GM23338 (cell line): ENCODE measurements around the gene WASF2. TPM values are rescaled to one million over a fixed set of nuclear protein-coding genes. Genes with fewer than 3 reads are reported as not detected.

ENCODE experiments used
- ATAC-seq: fragments of 200-7000 bp; cut with Tn5 transposase; 3 replicates; pipeline ENCODE4 v1.9.1; 2020
- DNase-seq: peaks from one replicate; pipeline ENCODE4 v3.0.0-alpha.2; 2015; ENCODE audit warnings: low spot score
- H2AFZ ChIP-seq: fragments of 200-600 bp; sonication (generic); 2 replicates; pipeline ENCODE4 v1.8.0; 2016; ENCODE audit warnings: antibody characterized with exemption, mild to moderate bottlenecking, moderate library complexity
- H3F3A ChIP-seq: fragments of 200-600 bp; sonication (generic); replicated peaks from 2 replicates; pipeline ENCODE4 v1.8.0; 2017; ENCODE audit warnings: antibody characterized with exemption, mixed run types, low read depth
- H3K27ac ChIP-seq: fragments of 200-600 bp; sonication (generic); 2 replicates; pipeline ENCODE4 v1.6.1; 2016; ENCODE audit warnings: low read depth
- H3K27me3 ChIP-seq: fragments of 200-600 bp; sonication (generic); 2 replicates; pipeline ENCODE4 v1.8.0; 2016; ENCODE audit warnings: mild to moderate bottlenecking, mixed run types, moderate library complexity; ENCODE audit not compliant: insufficient read depth
- H3K36me3 ChIP-seq: fragments of 200-600 bp; sonication (generic); 2 replicates; pipeline ENCODE4 v1.8.0; 2016; ENCODE audit warnings: mild to moderate bottlenecking; ENCODE audit not compliant: insufficient read depth
- H3K4me1 ChIP-seq: fragments of 200-600 bp; sonication (generic); 2 replicates; pipeline ENCODE4 v1.8.0; 2016; ENCODE audit warnings: mild to moderate bottlenecking, moderate library complexity; ENCODE audit not compliant: insufficient read depth
- H3K4me2 ChIP-seq: fragments of 200-600 bp; sonication (generic); 2 replicates; pipeline ENCODE4 v1.7.1; 2017; ENCODE audit warnings: mixed run types
- H3K4me3 ChIP-seq: fragments of 200-600 bp; sonication (generic); 2 replicates; pipeline ENCODE4 v1.6.1; 2016; ENCODE audit warnings: mixed run types
- H3K79me2 ChIP-seq: fragments of 200-600 bp; sonication (generic); replicated peaks from 2 replicates; pipeline ENCODE4 v1.8.0; 2017; ENCODE audit warnings: mild to moderate bottlenecking; ENCODE audit not compliant: insufficient read depth
- H3K9me2 ChIP-seq: fragments of 200-600 bp; sonication (generic); 2 replicates; pipeline ENCODE4 v1.8.0; 2017; ENCODE audit not compliant: insufficient read depth
- H4K20me1 ChIP-seq: fragments of 200-600 bp; sonication (generic); replicated peaks from 2 replicates; pipeline ENCODE4 v1.8.0; 2017; ENCODE audit warnings: mild to moderate bottlenecking; ENCODE audit not compliant: insufficient read depth
- H3K27ac Mint-ChIP-seq: 2 replicates; pipeline ENCODE4 v1.8.0; 2020; ENCODE audit warnings: inconsistent platforms, mild to moderate bottlenecking, moderate library complexity, mixed read lengths
- H3K27me3 Mint-ChIP-seq: 3 replicates; pipeline ENCODE4 v1.8.0; 2022; ENCODE audit warnings: low read depth, mild to moderate bottlenecking, moderate library complexity, mixed read lengths, inconsistent platforms; ENCODE audit not compliant: insufficient read depth, poor library complexity
- H3K36me3 Mint-ChIP-seq: 3 replicates; pipeline ENCODE4 v1.8.0; 2021; ENCODE audit warnings: low read depth, mild to moderate bottlenecking, inconsistent platforms, moderate library complexity, mixed read lengths
- H3K4me1 Mint-ChIP-seq: 3 replicates; pipeline ENCODE4 v1.8.0; 2020; ENCODE audit warnings: mild to moderate bottlenecking, inconsistent platforms, mixed read lengths
- H3K4me3 Mint-ChIP-seq: 3 replicates; pipeline ENCODE4 v1.8.0; 2021; ENCODE audit warnings: moderate library complexity, mild to moderate bottlenecking, inconsistent platforms, mixed read lengths
- H3K9me3 Mint-ChIP-seq: 3 replicates; pipeline ENCODE4 v1.8.0; 2020; ENCODE audit warnings: moderate library complexity, mild to moderate bottlenecking, inconsistent platforms, mixed read lengths
- CREB1 ChIP-seq: fragments of 250-450 bp; sonication (Bioruptor Pico); IDR thresholded peaks from 2 replicates; pipeline ENCODE4 v1.5.0; 2020; ENCODE audit warnings: low read depth, mild to moderate bottlenecking, moderate library complexity
- CTCF ChIP-seq, 2 experiments: fragments of 200-600 bp in 1 of 2; sonication (generic) in 1 of 2; conservative IDR thresholded peaks; 2 replicates each; pipeline versions ENCODE4 v1.5.1 to v1.6.1; 2016 to 2017; ENCODE audit warnings: antibody characterized with exemption in 2 of 2, low read depth in 2 of 2, mild to moderate bottlenecking in 2 of 2, moderate library complexity in 1 of 2
- ETS1 ChIP-seq: IDR thresholded peaks from 2 replicates; pipeline ENCODE4 v1.6.1; 2016; ENCODE audit warnings: antibody characterized with exemption
- EZH2 ChIP-seq: fragments of 200-600 bp; sonication (generic); IDR thresholded peaks from one replicate; pipeline ENCODE4 v1.8.0; 2017; ENCODE audit warnings: antibody characterized with exemption, mild to moderate bottlenecking, low read depth; ENCODE audit not compliant: unreplicated experiment
- EZH2phosphoT487 ChIP-seq: fragments of 200-600 bp; sonication (generic); IDR thresholded peaks from one replicate; pipeline ENCODE4 v1.8.1; 2018; ENCODE audit warnings: antibody characterized with exemption; ENCODE audit not compliant: unreplicated experiment
- JUNB ChIP-seq: IDR thresholded peaks from one replicate; pipeline ENCODE4 v1.6.1; 2016; ENCODE audit warnings: antibody characterized with exemption; ENCODE audit not compliant: unreplicated experiment
- NANOG ChIP-seq: IDR thresholded peaks from 2 replicates; pipeline ENCODE4 v1.6.1; 2016; ENCODE audit warnings: antibody characterized with exemption, borderline replicate concordance
- POLR2AphosphoS5 ChIP-seq: IDR thresholded peaks from 2 replicates; pipeline ENCODE4 v1.6.1; 2016; ENCODE audit warnings: antibody characterized with exemption, low read depth
- REST ChIP-seq: IDR thresholded peaks from one replicate; pipeline ENCODE4 v1.6.1; 2018; ENCODE audit warnings: antibody characterized with exemption; ENCODE audit not compliant: unreplicated experiment
- STAT1 ChIP-seq: IDR thresholded peaks from one replicate; pipeline ENCODE4 v1.6.1; 2016; ENCODE audit warnings: antibody characterized with exemption; ENCODE audit not compliant: unreplicated experiment
- ZNF114 ChIP-seq: fragments of 250-450 bp; sonication (Bioruptor Pico); IDR thresholded peaks from 2 replicates; pipeline ENCODE4 v1.5.0; 2020; ENCODE audit warnings: mild to moderate bottlenecking, moderate library complexity
- ZNF331 ChIP-seq: fragments of 250-450 bp; sonication (Bioruptor Pico); IDR thresholded peaks from 2 replicates; pipeline ENCODE4 v1.5.0; 2020; ENCODE audit warnings: low read depth, mild to moderate bottlenecking, moderate library complexity
- ZNF462 ChIP-seq: fragments of 250-450 bp; sonication (Bioruptor Pico); IDR thresholded peaks from 2 replicates; pipeline ENCODE4 v1.5.0; 2020; ENCODE audit warnings: mild to moderate bottlenecking, moderate library complexity
- polyA plus RNA-seq: library from polyadenylated mRNA; unstranded; fragments of >200 nt; fragmentation: Nextera tagmentation; extraction: Ambion mirVana; gene quantifications from 2 replicates; pipeline ENCODE4 v1.2.1, GENCODE V29; 2016
- total RNA-seq: library from RNA; depleted of rRNA; stranded (reverse); fragments of >200 nt; shearing (Covaris generic); gene quantifications from 2 replicates; pipeline ENCODE4 v1.2.3, GENCODE V29; 2014

WASF2 gene
- total and polyA plus RNA-seq, 2 experiments from 2014 or later: 40.9 to 95.6 TPM

- Histone ChIP-seq H3K4me1 (0 out of 2 replicates have a peak, but pooled peaks cover 6% of the 10 kb centered on the region), H4K20me1 (peaks cover 22% of the 10 kb centered on the region), H2AFZ (no peak overlapping the region), H3K4me3 (no peak overlapping the region), H3K9me2 (no peaks in the 10 kb centered on the region), H3K79me2 (peaks cover 38% of the 10 kb centered on the region), H3K27me3 (no peaks in the 10 kb centered on the region), H3K27ac (no peak overlapping the region), H3K4me2 (no peak overlapping the region), H3F3A (peaks cover 8% of the 10 kb centered on the region; the same call in 1 of the 2 replicates), H3K36me3 (no peaks in the 10 kb centered on the region)
- 0 out of 3 replicates have a peak, but pooled peaks cover 3% of the 10 kb centered on the region for H3K36me3 Mint-ChIP-seq
- DNase-seq: no peak
- H3K4me1 Mint-ChIP-seq: peaks cover 27% of the 10 kb centered on the region
- no peak for TF ChIP-seq ZNF462 (CRISPR knock-in tag)
- TF ChIP-seq ETS1: no peak
- TF ChIP-seq NANOG: no peak
- TF ChIP-seq POLR2AphosphoS5: no peak
- no peak for TF ChIP-seq EZH2
- no peak for TF ChIP-seq ZNF114 (CRISPR knock-in tag)
- no peak for TF ChIP-seq STAT1
- TF ChIP-seq JUNB: no peak
- TF ChIP-seq REST: no peak
- no peak for TF ChIP-seq ZNF331
- no peak for TF ChIP-seq EZH2phosphoT487
- TF ChIP-seq CREB1 (CRISPR knock-in tag): no peak
- TF ChIP-seq CTCF (conservative IDR thresholded peaks at IDR 0.05; ENCODE audit: low read depth in 2 of 2): no peak
- H3K4me3 Mint-ChIP-seq: no peak overlapping the region
- no peak for ATAC-seq
- peaks cover 4% of the 10 kb centered on the region for H3K27me3 Mint-ChIP-seq
- H3K27ac Mint-ChIP-seq: no peak overlapping the region
- no peaks in the 10 kb centered on the region for H3K9me3 Mint-ChIP-seq
Measured at GRCh38 chr1:27447883-27448282, 42.1 kb downstream of the WASF2 start.
